Measurements from ENCODE around the gene DOCK11. TPM values are rescaled to one million over a fixed set of nuclear protein-coding genes. Genes with fewer than 3 reads are reported as not detected.
"Not testable (repeated sequence)": the region's sequence is repeated elsewhere in the genome, so short reads cannot be mapped to it uniquely, and the experiment has no call there.

Gene DOCK11
- total and polyA plus RNA-seq, 9 of the 15 experiments (the other 6 are each of a cell fraction or from before 2014, with no cell fraction given) = 41.8 to 77.8 (median 50.9) TPM

DNA sequence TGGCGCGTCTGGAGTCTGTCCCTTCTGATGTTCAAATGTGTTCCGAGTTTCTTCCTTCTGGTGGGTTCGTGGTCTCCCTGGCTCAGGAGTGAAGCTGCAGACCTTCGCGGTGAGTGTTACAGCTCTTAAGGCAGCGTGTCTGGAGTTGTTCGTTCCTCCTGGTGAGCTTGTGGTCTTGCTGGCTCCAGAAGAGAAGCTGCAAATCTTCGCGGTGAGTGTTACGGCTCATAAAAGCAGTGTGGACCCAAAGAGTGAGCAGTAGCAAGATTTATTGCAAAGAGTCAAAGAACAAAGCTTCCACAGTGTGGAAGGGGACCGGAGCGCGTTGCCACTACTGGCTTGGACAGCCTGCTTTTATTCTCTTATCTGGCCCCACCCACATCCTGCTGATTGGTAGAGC is 220.3 kb downstream of the DOCK11 start:
- DNase-seq (ENCODE audit: extremely low read depth in 1 of 4, low spot score in 3 of 4); in situ Hi-C loops (cut with MboI): not testable (repeated sequence)
- CTCF ChIA-PET (ENCODE audit: low intra/inter-chr PET ratio) = interaction anchor here (0.7 kb wide), 1 partner anchor 288 kb away, joined by 4 read pairs; no protein-coding TSS in a partner anchor

DNA sequence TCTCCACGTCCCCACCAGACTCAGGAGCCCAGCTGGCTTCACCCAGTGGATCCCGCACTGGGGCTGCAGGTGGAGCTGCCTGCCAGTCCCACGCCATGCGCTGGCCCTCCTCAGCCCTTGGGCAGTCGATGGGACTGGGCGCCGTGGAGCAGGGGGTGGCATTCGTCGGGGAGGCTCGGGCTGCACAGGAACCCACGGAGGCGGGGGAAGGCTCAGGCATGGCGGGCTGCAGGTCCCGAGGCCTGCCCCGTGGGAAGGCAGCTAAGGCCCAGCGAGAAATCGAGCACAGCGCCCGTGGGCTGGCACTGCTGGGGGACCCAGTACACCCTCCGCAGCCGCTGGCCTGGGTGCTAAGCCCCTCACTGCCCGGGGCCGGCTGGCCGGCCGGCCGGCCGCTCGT is 221.2 kb downstream of the DOCK11 start:
- in situ Hi-C loops (cut with MboI); H3K9me3 ChIP-seq (replicated peaks; ENCODE audit: control insufficient read depth, insufficient read depth, low read depth, low read length); CTCF ChIA-PET (ENCODE audit: low intra/inter-chr PET ratio); H3K79me2 ChIP-seq (ENCODE audit: control insufficient read depth, insufficient read depth, low read length); FAIRE-seq; BruUV-seq (replicated peaks); H3K9ac ChIP-seq (ENCODE audit: insufficient read depth in 1 of 2, low read depth in 2 of 2, low read length in 2 of 2); H3K27ac ChIP-seq (ENCODE audit: extremely low read depth, low read depth, low read length); POLR2A ChIA-PET; intact Hi-C loops (cut with micrococcal nuclease); H3K27me3 ChIP-seq (ENCODE audit: control insufficient read depth in 2 of 2, insufficient read depth in 2 of 2, low read length in 2 of 2); DNase-seq (ENCODE audit: extremely low read depth in 1 of 4, low spot score in 3 of 4); H2AFZ ChIP-seq (ENCODE audit: low read depth, low read length); H3K9me1 ChIP-seq (ENCODE audit: control insufficient read depth, insufficient read depth, low read length); H3K4me1 ChIP-seq (replicated peaks in 1 of 2; ENCODE audit: control insufficient read depth in 2 of 2, insufficient read depth in 2 of 2, low read length in 2 of 2); H3K4me2 ChIP-seq (ENCODE audit: insufficient read depth, low read length); H4K20me1 ChIP-seq (replicated peaks; ENCODE audit: control insufficient read depth, insufficient read depth, low read length); ATAC-seq; H3K4me3 ChIP-seq; H3K36me3 ChIP-seq (ENCODE audit: control insufficient read depth, insufficient read depth, low read length): not testable (repeated sequence)
- WGBS (ENCODE audit: insufficient coverage, low coverage, missing lambda C conversion rate) = 70% methylated on average over 11 of the region's 28 CpGs

More for the DNA sequence above, 220.3 kb downstream of the DOCK11 start:
- H3K9me1 ChIP-seq (ENCODE audit: control insufficient read depth, insufficient read depth, low read length); FAIRE-seq; H4K20me1 ChIP-seq (replicated peaks; ENCODE audit: control insufficient read depth, insufficient read depth, low read length); H3K79me2 ChIP-seq (ENCODE audit: control insufficient read depth, insufficient read depth, low read length); intact Hi-C loops (cut with micrococcal nuclease); H3K9me3 ChIP-seq (replicated peaks; ENCODE audit: control insufficient read depth, insufficient read depth, low read depth, low read length); H3K4me2 ChIP-seq (ENCODE audit: insufficient read depth, low read length); H3K27ac ChIP-seq (ENCODE audit: extremely low read depth, low read depth, low read length); H3K9ac ChIP-seq (ENCODE audit: insufficient read depth in 1 of 2, low read depth in 2 of 2, low read length in 2 of 2); H3K4me1 ChIP-seq (replicated peaks in 1 of 2; ENCODE audit: control insufficient read depth in 2 of 2, insufficient read depth in 2 of 2, low read length in 2 of 2); H3K27me3 ChIP-seq (ENCODE audit: control insufficient read depth in 2 of 2, insufficient read depth in 2 of 2, low read length in 2 of 2); BruUV-seq (replicated peaks); ATAC-seq; H2AFZ ChIP-seq (ENCODE audit: low read depth, low read length); H3K36me3 ChIP-seq (ENCODE audit: control insufficient read depth, insufficient read depth, low read length); H3K4me3 ChIP-seq: not testable (repeated sequence)
- WGBS (ENCODE audit: insufficient coverage, low coverage, missing lambda C conversion rate) = 46% methylated on average over 7 of the region's 14 CpGs
- POLR2A ChIA-PET = interaction anchor here (1.2 kb wide), 1 partner anchor 11 kb away, joined by 3 read pairs; no protein-coding TSS in a partner anchor
